ENCODE measurements around the gene C5orf46. TPM values are rescaled to one million over a fixed set of nuclear protein-coding genes. Genes with fewer than 3 reads are reported as not detected.

C5orf46 gene
- total RNA-seq, 2 donors from 2014 or later: 0.59 TPM; not detected in 1

GRCh38 chr5:147845618-147846017 is 60.7 kb downstream of the C5orf46 start:
- Histone ChIP-seq H3K9me3 (no peaks in the 10 kb centered on the region), H3K4me1 (replicated peaks) (no peaks in the 10 kb centered on the region), H3K27ac (no peak overlapping the region), H3K36me3 (no peaks in the 10 kb centered on the region), H3K27me3 (replicated peaks; ENCODE audit: insufficient read depth) (no peaks in the 10 kb centered on the region), H3K4me3 (no peak overlapping the region)
- no peak for TF ChIP-seq POLR2AphosphoS5 (IDR thresholded peaks at IDR 0.05)
- no peak for TF ChIP-seq CTCF (IDR thresholded peaks at IDR 0.05)
- TF ChIP-seq POLR2A (IDR thresholded peaks at IDR 0.05): no peak
- DNase-seq (ENCODE audit: low spot score): no peak
- WGBS: 95% methylated on average over 4 of the region's 4 CpGs
- intact Hi-C loops (cut with DNase I): no loop called here

- Histone ChIP-seq H3K4me3 (no peak overlapping the region), H3K4me1 (replicated peaks) (no peaks in the 10 kb centered on the region), H3K9me3 (no peaks in the 10 kb centered on the region), H3K27ac (no peak overlapping the region), H3K27me3 (replicated peaks; ENCODE audit: insufficient read depth) (no peaks in the 10 kb centered on the region), H3K36me3 (no peaks in the 10 kb centered on the region)
- no peak for TF ChIP-seq POLR2AphosphoS5 (IDR thresholded peaks at IDR 0.05)
- DNase-seq (ENCODE audit: low spot score): no peak
- intact Hi-C loops (cut with DNase I): no loop called here
- 71% methylated on average over 3 of the region's 3 CpGs for WGBS
Observed at GRCh38 chr5:147844846-147845245, 61.5 kb downstream of the C5orf46 start.

GRCh38 chr5:147842869-147843268 is 63.5 kb downstream of the C5orf46 start:
- no peaks in the 10 kb centered on the region for H3K4me1 ChIP-seq (replicated peaks)
- TF ChIP-seq CTCF (IDR thresholded peaks at IDR 0.05) (no peak), POLR2A (IDR thresholded peaks at IDR 0.05) (no peak), POLR2AphosphoS5 (IDR thresholded peaks at IDR 0.05) (no peak)
- no peaks in the 10 kb centered on the region for H3K9me3 ChIP-seq
- no peaks in the 10 kb centered on the region for H3K36me3 ChIP-seq
- WGBS: 57% methylated on average over 2 of the region's 2 CpGs
- no peaks in the 10 kb centered on the region for H3K27me3 ChIP-seq (replicated peaks; ENCODE audit: insufficient read depth)
- no peak overlapping the region for H3K4me3 ChIP-seq
- H3K27ac ChIP-seq: no peak overlapping the region
- no peak for DNase-seq (ENCODE audit: low spot score)
- intact Hi-C loops (cut with DNase I): no loop called here

Other genes with a start within 250 kb of the C5orf46 start
- gene JAKMIP2, start 123.8 kb downstream of the C5orf46 start, total RNA-seq: 1 to 10 TPM in 1 of 2 donors, under 1 TPM in 1; 0.85 to 1.2 TPM
- gene SPINK1, start 74.9 kb downstream of the C5orf46 start, total RNA-seq: 1 to 10 TPM in 1 of 2 donors, not detected in 1; 3.7 TPM
- gene SCGB3A2, start 27.8 kb downstream of the C5orf46 start, total RNA-seq: not detected
- gene SPINK5, start 157.4 kb upstream of the C5orf46 start, total RNA-seq: 1 to 10 TPM; 2.6 to 3.7 TPM

All from prostate gland (tissue), 2 donors.